Activated CD4-positive, alpha-beta memory T cell treated with anti-CD3 and anti-CD28 coated beads, Interleukin-2, amount 10 ng/mL, durations not matched to agents 7 days and 5 days (primary cell): ENCODE data around the gene POMT1. TPM values are rescaled to one million over a fixed set of nuclear protein-coding genes. Genes with fewer than 3 reads are reported as not detected.
"Not testable (repeated sequence)": the region's sequence is repeated elsewhere in the genome, so short reads cannot be mapped to it uniquely, and the experiment has no call there.

Source experiments
- CTCF ChIA-PET: fragments of 350-600 bp; sonication (Branson Sonifier 250); formaldehyde crosslinking; loops from one replicate; lab custom pipeline; 2021; ENCODE audit warnings: antibody characterized with exemption, inconsistent platforms; lab: Charles Lee
- POLR2A ChIA-PET: fragments of 350-600 bp; sonication (Branson Sonifier 250); formaldehyde crosslinking; loops from one replicate; lab custom pipeline; 2021; ENCODE audit warnings: antibody characterized with exemption; lab: Charles Lee
- DNase-seq: peaks from one replicate; pipeline ENCODE4 v3.0.0-alpha.2; 2020
- H3K27ac Mint-ChIP-seq: one replicate; pipeline ENCODE4 v1.8.0; 2021; ENCODE audit warnings: mild to moderate bottlenecking, mixed read lengths
- H3K27me3 Mint-ChIP-seq: one replicate; pipeline ENCODE4 v1.8.0; 2021; ENCODE audit warnings: mixed read lengths
- H3K36me3 Mint-ChIP-seq: one replicate; pipeline ENCODE4 v1.8.0; 2021; ENCODE audit warnings: low read depth, mixed read lengths
- H3K4me1 Mint-ChIP-seq: one replicate; pipeline ENCODE4 v1.8.0; 2021; ENCODE audit warnings: mixed read lengths
- H3K4me3 Mint-ChIP-seq: one replicate; pipeline ENCODE4 v1.8.0; 2021; ENCODE audit warnings: mild to moderate bottlenecking, mixed read lengths
- H3K9me3 Mint-ChIP-seq: one replicate; pipeline ENCODE4 v1.8.0; 2021; ENCODE audit warnings: mixed read lengths
- total RNA-seq, 2 experiments: library from RNA; stranded (reverse); gene quantifications; one replicate each; pipeline ENCODE4 v1.2.3, GENCODE V29; 2021

POMT1 gene
- total RNA-seq, 2 experiments from 2014 or later = 52.5 to 53.8 TPM

GRCh38 chr9:131511416-131511815 is 8.7 kb downstream of the POMT1 start:
- peaks cover 56% of the 10 kb centered on the region for H3K36me3 Mint-ChIP-seq
- H3K9me3 Mint-ChIP-seq = no peaks in the 10 kb centered on the region
- no peaks in the 10 kb centered on the region for H3K4me1 Mint-ChIP-seq
- H3K27me3 Mint-ChIP-seq = no peaks in the 10 kb centered on the region
- H3K4me3 Mint-ChIP-seq = no peak overlapping the region
- no peak overlapping the region for H3K27ac Mint-ChIP-seq
- no peak for DNase-seq
- POLR2A ChIA-PET = no interaction called here
- CTCF ChIA-PET = no interaction called here

GRCh38 chr9:131511880-131512279 is 9.2 kb downstream of the POMT1 start:
- no peaks in the 10 kb centered on the region for H3K27me3 Mint-ChIP-seq
- DNase-seq = no peak
- POLR2A ChIA-PET = no interaction called here
- peaks cover 53% of the 10 kb centered on the region for H3K36me3 Mint-ChIP-seq
- no peaks in the 10 kb centered on the region for H3K4me1 Mint-ChIP-seq
- H3K4me3 Mint-ChIP-seq = no peak overlapping the region
- no peak overlapping the region for H3K27ac Mint-ChIP-seq
- CTCF ChIA-PET = no interaction called here
- no peaks in the 10 kb centered on the region for H3K9me3 Mint-ChIP-seq

- Mint-ChIP-seq H3K4me3 (no peak overlapping the region), H3K36me3 (peaks cover 60% of the 10 kb centered on the region), H3K4me1 (no peaks in the 10 kb centered on the region), H3K9me3 (no peaks in the 10 kb centered on the region), H3K27me3 (no peaks in the 10 kb centered on the region), H3K27ac (no peak overlapping the region)
- POLR2A ChIA-PET = no interaction called here
- DNase-seq = no peak
- CTCF ChIA-PET = no interaction called here
Observed at GRCh38 chr9:131513177-131513576, 10.5 kb downstream of the POMT1 start.

- H3K27ac Mint-ChIP-seq, H3K4me1 Mint-ChIP-seq, POLR2A ChIA-PET, H3K9me3 Mint-ChIP-seq, H3K27me3 Mint-ChIP-seq, H3K4me3 Mint-ChIP-seq, CTCF ChIA-PET, DNase-seq: not testable (repeated sequence)
- peaks cover 71% of the 10 kb centered on the region for H3K36me3 Mint-ChIP-seq
Observed at GRCh38 chr9:131515559-131516031, 12.9 kb downstream of the POMT1 start.

- CTCF ChIA-PET = no interaction called here
- Mint-ChIP-seq H3K27me3 (no peaks in the 10 kb centered on the region), H3K27ac (no peak overlapping the region), H3K9me3 (no peaks in the 10 kb centered on the region), H3K36me3 (peaks cover 68% of the 10 kb centered on the region), H3K4me1 (no peaks in the 10 kb centered on the region), H3K4me3 (no peak overlapping the region)
- POLR2A ChIA-PET = no interaction called here
- DNase-seq = no peak
Observed at GRCh38 chr9:131516100-131516499, 13.4 kb downstream of the POMT1 start.

GRCh38 chr9:131516930-131517329 is 14.2 kb downstream of the POMT1 start:
- H3K27me3 Mint-ChIP-seq = no peaks in the 10 kb centered on the region
- H3K9me3 Mint-ChIP-seq = no peaks in the 10 kb centered on the region
- peaks cover 65% of the 10 kb centered on the region for H3K36me3 Mint-ChIP-seq
- ChIA-PET POLR2A (no interaction called here), CTCF (no interaction called here)
- H3K27ac Mint-ChIP-seq = no peak overlapping the region
- no peaks in the 10 kb centered on the region for H3K4me1 Mint-ChIP-seq
- no peak for DNase-seq
- H3K4me3 Mint-ChIP-seq = no peak overlapping the region

GRCh38 chr9:131517761-131518190 is 15.1 kb downstream of the POMT1 start:
- DNase-seq = no peak
- Mint-ChIP-seq H3K36me3 (peaks cover 58% of the 10 kb centered on the region), H3K4me1 (no peaks in the 10 kb centered on the region), H3K4me3 (no peak overlapping the region), H3K27me3 (no peaks in the 10 kb centered on the region), H3K9me3 (no peaks in the 10 kb centered on the region), H3K27ac (no peak overlapping the region)
- ChIA-PET CTCF (no interaction called here), POLR2A (no interaction called here)

- Mint-ChIP-seq H3K36me3 (peaks cover 54% of the 10 kb centered on the region), H3K4me1 (no peaks in the 10 kb centered on the region), H3K27me3 (no peaks in the 10 kb centered on the region), H3K27ac (no peak overlapping the region), H3K4me3 (no peak overlapping the region), H3K9me3 (no peaks in the 10 kb centered on the region)
- CTCF ChIA-PET = interaction anchor here (2.0 kb wide), 1 partner anchor 222 kb away, joined by 6 read pairs; no protein-coding TSS in a partner anchor
- POLR2A ChIA-PET = interaction anchor here (0.6 to 1.2 kb wide), 3 partner anchors 9 to 145 kb away, joined by 3 to 4 read pairs (median 3); no protein-coding TSS in a partner anchor
- no peak for DNase-seq
Observed at GRCh38 chr9:131518553-131518952, 15.8 kb downstream of the POMT1 start.

GRCh38 chr9:131520503-131520902 is 17.8 kb downstream of the POMT1 start:
- DNase-seq = no peak
- no peaks in the 10 kb centered on the region for H3K27me3 Mint-ChIP-seq
- H3K4me3 Mint-ChIP-seq = no peak overlapping the region
- H3K27ac Mint-ChIP-seq = no peak overlapping the region
- ChIA-PET CTCF (interaction anchor here (2.0 kb wide), 1 partner anchor 220 kb away, joined by 6 read pairs; no protein-coding TSS in a partner anchor), POLR2A (interaction anchor here (1.0 kb wide), 1 partner anchor 22 kb away, joined by 3 read pairs; no protein-coding TSS in a partner anchor)
- H3K9me3 Mint-ChIP-seq = no peaks in the 10 kb centered on the region
- no peaks in the 10 kb centered on the region for H3K4me1 Mint-ChIP-seq
- peaks cover 53% of the 10 kb centered on the region for H3K36me3 Mint-ChIP-seq

- no peaks in the 10 kb centered on the region for H3K4me1 Mint-ChIP-seq
- no peak for DNase-seq
- H3K36me3 Mint-ChIP-seq = peaks cover 57% of the 10 kb centered on the region
- no peak overlapping the region for H3K27ac Mint-ChIP-seq
- no peaks in the 10 kb centered on the region for H3K27me3 Mint-ChIP-seq
- H3K4me3 Mint-ChIP-seq = no peak overlapping the region
- ChIA-PET CTCF (no interaction called here), POLR2A (interaction anchor here (1.0 kb wide), 1 partner anchor 22 kb away, joined by 3 read pairs; no protein-coding TSS in a partner anchor)
- H3K9me3 Mint-ChIP-seq = no peaks in the 10 kb centered on the region
Observed at GRCh38 chr9:131521203-131521602, 18.5 kb downstream of the POMT1 start.

- Mint-ChIP-seq H3K27ac (no peak overlapping the region), H3K36me3 (peaks cover 64% of the 10 kb centered on the region), H3K9me3 (no peaks in the 10 kb centered on the region), H3K27me3 (no peaks in the 10 kb centered on the region), H3K4me1 (no peaks in the 10 kb centered on the region), H3K4me3 (no peak overlapping the region)
- ChIA-PET CTCF (no interaction called here), POLR2A (no interaction called here)
- DNase-seq = no peak
Observed at GRCh38 chr9:131521822-131522221, 19.1 kb downstream of the POMT1 start.

GRCh38 chr9:131522257-131523085 is 19.8 kb downstream of the POMT1 start:
- CTCF ChIA-PET = no interaction called here
- Mint-ChIP-seq H3K4me1 (no peaks in the 10 kb centered on the region), H3K27ac (no peak overlapping the region), H3K9me3 (no peaks in the 10 kb centered on the region), H3K36me3 (peaks cover 63% of the 10 kb centered on the region), H3K4me3 (no peak overlapping the region), H3K27me3 (no peaks in the 10 kb centered on the region)
- DNase-seq = no peak
- POLR2A ChIA-PET = interaction anchor here (1.2 kb wide), 1 partner anchor 19 kb away, joined by 3 read pairs; no protein-coding TSS in a partner anchor

GRCh38 chr9:131523086-131523388 is 20.3 kb downstream of the POMT1 start:
- ChIA-PET CTCF (interaction anchor here (0.6 kb wide), 1 partner anchor 163 kb away, joined by 3 read pairs; no protein-coding TSS in a partner anchor), POLR2A (interaction anchor here (1.2 kb wide), 1 partner anchor 20 kb away, joined by 3 read pairs; no protein-coding TSS in a partner anchor)
- Mint-ChIP-seq H3K4me3 (no peak overlapping the region), H3K9me3 (no peaks in the 10 kb centered on the region), H3K27ac (no peak overlapping the region), H3K4me1 (peaks cover under 1% of the 10 kb centered on the region), H3K27me3 (no peaks in the 10 kb centered on the region), H3K36me3 (peaks cover 60% of the 10 kb centered on the region)
- DNase-seq = no peak
